CD14-positive monocyte (primary cell): ENCODE results near the gene WWC2. TPM values are rescaled to one million over a fixed set of nuclear protein-coding genes. Genes with fewer than 3 reads are reported as not detected.

Source experiments
- DNase-seq, 3 donors: peaks; one replicate each; pipeline ENCODE4 v3.0.0-alpha.2; 2011 to 2022
- H2AFZ ChIP-seq: 2 replicates; pipeline ENCODE4 v1.6.0; 2012; ENCODE audit warnings: mild to moderate bottlenecking, low read depth, low read length, inconsistent platforms; ENCODE audit not compliant: insufficient read depth, poor library complexity, severe bottlenecking
- H3K27ac ChIP-seq, 2 donors: 1 replicate in 1 of 2; 2 replicates in 1 of 2; pipeline ENCODE4 v1.5.1; 2012 to 2013; ENCODE audit warnings: low read length in 2 of 2, control low read depth in 1 of 2, inconsistent platforms in 1 of 2, low read depth in 1 of 2, mild to moderate bottlenecking in 1 of 2
- H3K27me3 ChIP-seq, 2 donors: one replicate each; pipeline versions ENCODE4 v1.6.0 to v1.6.1; 2011 to 2013; ENCODE audit warnings: low read length in 2 of 2; ENCODE audit not compliant: control insufficient read depth in 2 of 2, insufficient read depth in 2 of 2
- H3K36me3 ChIP-seq, 2 donors: replicated peaks in 1 of 2; 1 replicate in 1 of 2; 2 replicates in 1 of 2; pipeline versions ENCODE4 v1.5.1 to v1.6.1; 2012 to 2013; ENCODE audit warnings: low read length in 2 of 2, control low read depth in 1 of 2, inconsistent platforms in 1 of 2, mild to moderate bottlenecking in 1 of 2; ENCODE audit not compliant: insufficient read depth in 2 of 2, control insufficient read depth in 1 of 2
- H3K4me1 ChIP-seq, 2 donors: 1 replicate in 1 of 2; 2 replicates in 1 of 2; pipeline versions ENCODE4 v1.5.1 to v1.6.1; 2012 to 2013; ENCODE audit warnings: low read length in 2 of 2, control low read depth in 1 of 2, inconsistent platforms in 1 of 2, mild to moderate bottlenecking in 1 of 2, moderate library complexity in 1 of 2; ENCODE audit not compliant: insufficient read depth in 2 of 2, control insufficient read depth in 1 of 2
- H3K4me2 ChIP-seq: replicated peaks from 2 replicates; pipeline ENCODE3; 2012; ENCODE audit warnings: low read length, moderate library complexity, mild to moderate bottlenecking; ENCODE audit not compliant: poor library complexity, severe bottlenecking; ENCODE audit errors: extremely low read depth
- H3K4me3 ChIP-seq, 3 experiments: fragments of 200-600 bp in 1 of 3; sonication (generic) in 1 of 3; replicated peaks in 1 of 3; 1 replicate in 2 of 3; 2 replicates in 1 of 3; pipeline ENCODE4 v1.5.1; 2011 to 2013; ENCODE audit warnings: low read length in 3 of 3, mild to moderate bottlenecking in 3 of 3, control low read depth in 2 of 3, low read depth in 2 of 3, inconsistent platforms in 1 of 3, moderate library complexity in 1 of 3
- H3K79me2 ChIP-seq: 2 replicates; pipeline ENCODE4 v1.6.0; 2012; ENCODE audit warnings: mild to moderate bottlenecking, control low read depth, inconsistent platforms, low read length, moderate library complexity; ENCODE audit not compliant: insufficient read depth
- H3K9ac ChIP-seq: 2 replicates; pipeline ENCODE4 v1.6.0; 2017; ENCODE audit warnings: low read length, mild to moderate bottlenecking; ENCODE audit not compliant: insufficient read depth, poor library complexity, severe bottlenecking
- H3K9me3 ChIP-seq, 2 donors: replicated peaks in 1 of 2; 1 replicate in 1 of 2; 2 replicates in 1 of 2; pipeline versions ENCODE4 v1.5.1 to v1.6.1; 2012 to 2013; ENCODE audit warnings: low read length in 2 of 2, control low read depth in 1 of 2; ENCODE audit not compliant: control insufficient read depth in 1 of 2, insufficient read depth in 1 of 2
- H4K20me1 ChIP-seq: 2 replicates; pipeline ENCODE4 v1.6.0; 2012; ENCODE audit warnings: mild to moderate bottlenecking, low read length, control low read depth, moderate library complexity; ENCODE audit not compliant: insufficient read depth
- H3K27ac Mint-ChIP-seq, 7 donors: one replicate each; pipeline ENCODE4 v1.8.0; 2020; ENCODE audit warnings: mild to moderate bottlenecking in 7 of 7, mixed read lengths in 7 of 7, moderate library complexity in 6 of 7, inconsistent platforms in 2 of 7
- H3K27me3 Mint-ChIP-seq, 3 donors: one replicate each; pipeline ENCODE4 v1.8.0; 2021 to 2022; ENCODE audit warnings: low read depth in 3 of 3, mild to moderate bottlenecking in 3 of 3, mixed read lengths in 3 of 3, moderate library complexity in 3 of 3, inconsistent platforms in 1 of 3
- H3K36me3 Mint-ChIP-seq, 2 donors: one replicate each; pipeline ENCODE4 v1.8.0; 2020; ENCODE audit warnings: mixed read lengths in 2 of 2, inconsistent platforms in 1 of 2, mild to moderate bottlenecking in 1 of 2
- H3K4me1 Mint-ChIP-seq: one replicate; pipeline ENCODE4 v1.8.0; 2020; ENCODE audit warnings: mild to moderate bottlenecking, mixed read lengths
- H3K4me3 Mint-ChIP-seq, 2 donors: one replicate each; pipeline ENCODE4 v1.8.0; 2020; ENCODE audit warnings: mild to moderate bottlenecking in 2 of 2, mixed read lengths in 2 of 2, moderate library complexity in 1 of 2
- H3K9me3 Mint-ChIP-seq, 7 donors: one replicate each; pipeline ENCODE4 v1.8.0; 2020 to 2022; ENCODE audit warnings: mixed read lengths in 7 of 7, mild to moderate bottlenecking in 6 of 7, moderate library complexity in 6 of 7, inconsistent platforms in 2 of 7
- CTCF ChIP-seq: fragments of 200-600 bp; IDR thresholded peaks from one replicate; pipeline ENCODE4 v1.8.0; 2022; ENCODE audit warnings: antibody characterized with exemption, mild to moderate bottlenecking
- WGBS: methylation state at CpG from one replicate; pipeline ENCODE4 v1.1.5; 2013; ENCODE audit warnings: missing lambda C conversion rate; ENCODE audit not compliant: insufficient coverage; 5-methylcytosine and 5-hydroxymethylcytosine counted together
- intact Hi-C, 2 donors: fragments of 100-400 bp; cut with micrococcal nuclease; formaldehyde crosslinking; loops; one replicate each; pipeline versions ENCODE4 v1.15.0 to v1.15.1; 2023
- polyA plus RNA-seq, 3 donors: library from polyadenylated mRNA; depleted of rRNA in 1 of 3; unstranded in 2 of 3; stranded (reverse) in 1 of 3; fragments of 300-500 nt in 2 of 3; fragments of >200 nt in 1 of 3; fragmentation: Illumina TruSeq in 2 of 3; gene quantifications; 1 replicate in 2 of 3; 2 replicates in 1 of 3; pipeline ENCODE4 v1.2.3, GENCODE V29; 2012 to 2021

WWC2 gene
- polyA plus RNA-seq, 3 donors, result 1.9 to 3.8 (median 2.9) TPM

- H3K9me3 ChIP-seq, result no peaks in the 10 kb centered on the region
- no peaks in the 10 kb centered on the region for H3K36me3 ChIP-seq
- H3K9ac ChIP-seq, result no peak overlapping the region
- H3K27me3 ChIP-seq, result no peaks in the 10 kb centered on the region
- Mint-ChIP-seq H3K36me3 (peaks cover 0 to 2% of the 10 kb centered on the region in 2 donors), H3K4me1 (no peaks in the 10 kb centered on the region), H3K9me3 (peaks cover 0 to 3% (median 0%) of the 10 kb centered on the region in 7 donors), H3K4me3 (no peak overlapping the region), H3K27me3 (no peaks in the 10 kb centered on the region), H3K27ac (no peak overlapping the region)
- 93% methylated on average over 2 of the region's 3 CpGs for WGBS
- intact Hi-C loops, result no loop called here
- H3K79me2 ChIP-seq, result no peaks in the 10 kb centered on the region
- no peaks in the 10 kb centered on the region for H3K4me1 ChIP-seq
- no peak for DNase-seq
- H4K20me1 ChIP-seq, result no peaks in the 10 kb centered on the region
- no peak overlapping the region for H2AFZ ChIP-seq
- H3K27ac ChIP-seq, result no peak overlapping the region
- H3K4me3 ChIP-seq, result no peak overlapping the region
- H3K4me2 ChIP-seq, result no peak overlapping the region
- TF ChIP-seq CTCF, result no peak
Measured at GRCh38 chr4:183297675-183298074, 198.6 kb downstream of the WWC2 start.

GRCh38 chr4:183299464-183299863, 200.4 kb downstream of the WWC2 start:
- WGBS, result 55% methylated on average over 1 of the region's 2 CpGs
- H3K27ac Mint-ChIP-seq, result no peak overlapping the region

More at GRCh38 chr4:183299464-183299863, 200.4 kb downstream of the WWC2 start:
- Histone ChIP-seq H3K27me3 (no peaks in the 10 kb centered on the region), H3K9me3 (no peaks in the 10 kb centered on the region), H3K4me1 (no peaks in the 10 kb centered on the region), H3K27ac (no peak overlapping the region), H3K4me2 (no peak overlapping the region), H2AFZ (no peak overlapping the region), H3K9ac (no peak overlapping the region), H4K20me1 (no peaks in the 10 kb centered on the region), H3K4me3 (no peak overlapping the region), H3K79me2 (no peaks in the 10 kb centered on the region), H3K36me3 (no peaks in the 10 kb centered on the region)
- no peaks in the 10 kb centered on the region for H3K27me3 Mint-ChIP-seq
- H3K9me3 Mint-ChIP-seq, result peaks cover 0 to 3% (median 0%) of the 10 kb centered on the region in 7 donors
- peaks cover 3% of the 10 kb centered on the region for H3K4me1 Mint-ChIP-seq
- peaks cover 2% of the 10 kb centered on the region in 2 donors for H3K36me3 Mint-ChIP-seq
- TF ChIP-seq CTCF, result no peak
- no peak overlapping the region for H3K4me3 Mint-ChIP-seq
- no peak for DNase-seq
- intact Hi-C loops, result no loop called here
